ENCODE data around the gene MAP4K4.

MAP4K4 gene

GRCh38 chr2:101846973-101847372, 149.5 kb downstream of the MAP4K4 start:
- no peak for DNase-seq

GRCh38 chr2:101847661-101848339, 150.3 kb downstream of the MAP4K4 start:
- DNase-seq = no peak

GRCh38 chr2:101848769-101849410, 151.4 kb downstream of the MAP4K4 start:
- DNase-seq = no peak

GRCh38 chr2:101850450-101850849, 152.9 kb downstream of the MAP4K4 start:
- DNase-seq = no peak

GRCh38 chr2:101850991-101851390, 153.5 kb downstream of the MAP4K4 start:
- no peak for DNase-seq

- no peak for DNase-seq
Measured at GRCh38 chr2:101852824-101853223, 155.3 kb downstream of the MAP4K4 start.

GRCh38 chr2:101854877-101855276, 157.4 kb downstream of the MAP4K4 start:
- no peak for DNase-seq

GRCh38 chr2:101855776-101856175, 158.3 kb downstream of the MAP4K4 start:
- no peak for DNase-seq

- DNase-seq = no peak
Measured at GRCh38 chr2:101858246-101858645, 160.7 kb downstream of the MAP4K4 start.

- no peak for DNase-seq
Measured at GRCh38 chr2:101858910-101859309, 161.4 kb downstream of the MAP4K4 start.

GRCh38 chr2:101859604-101860003, 162.1 kb downstream of the MAP4K4 start:
- no peak for DNase-seq

GRCh38 chr2:101860157-101860556, 162.7 kb downstream of the MAP4K4 start:
- no peak for DNase-seq

- DNase-seq = no peak
Measured at GRCh38 chr2:101860782-101861181, 163.3 kb downstream of the MAP4K4 start.

GRCh38 chr2:101861382-101861781, 163.9 kb downstream of the MAP4K4 start:
- DNase-seq = no peak

- no peak for DNase-seq
Measured at GRCh38 chr2:101863534-101863933, 166.0 kb downstream of the MAP4K4 start.

GRCh38 chr2:101864426-101864825, 166.9 kb downstream of the MAP4K4 start:
- no peak for DNase-seq

GRCh38 chr2:101868525-101868924, 171.0 kb downstream of the MAP4K4 start:
- no peak for DNase-seq

- DNase-seq = no peak
Measured at GRCh38 chr2:101869527-101869926, 172.0 kb downstream of the MAP4K4 start.

GRCh38 chr2:101870444-101870843, 172.9 kb downstream of the MAP4K4 start:
- no peak for DNase-seq

GRCh38 chr2:101871480-101871879, 174.0 kb downstream of the MAP4K4 start:
- DNase-seq = no peak

- no peak for DNase-seq
Measured at GRCh38 chr2:101872480-101872879, 175.0 kb downstream of the MAP4K4 start.

GRCh38 chr2:101873543-101873942, 176.0 kb downstream of the MAP4K4 start:
- DNase-seq = peak; percentile 1

GRCh38 chr2:101874069-101874468, 176.6 kb downstream of the MAP4K4 start:
- DNase-seq = no peak

- DNase-seq = no peak
Measured at GRCh38 chr2:101879466-101879865, 182.0 kb downstream of the MAP4K4 start.

GRCh38 chr2:101881131-101881530, 183.6 kb downstream of the MAP4K4 start:
- no peak for DNase-seq
